ENCODE data around the gene PNMA3.
"Not testable (repeated sequence)": the region's sequence is repeated elsewhere in the genome, so short reads cannot be mapped to it uniquely, and the experiment has no call there.

DNA sequence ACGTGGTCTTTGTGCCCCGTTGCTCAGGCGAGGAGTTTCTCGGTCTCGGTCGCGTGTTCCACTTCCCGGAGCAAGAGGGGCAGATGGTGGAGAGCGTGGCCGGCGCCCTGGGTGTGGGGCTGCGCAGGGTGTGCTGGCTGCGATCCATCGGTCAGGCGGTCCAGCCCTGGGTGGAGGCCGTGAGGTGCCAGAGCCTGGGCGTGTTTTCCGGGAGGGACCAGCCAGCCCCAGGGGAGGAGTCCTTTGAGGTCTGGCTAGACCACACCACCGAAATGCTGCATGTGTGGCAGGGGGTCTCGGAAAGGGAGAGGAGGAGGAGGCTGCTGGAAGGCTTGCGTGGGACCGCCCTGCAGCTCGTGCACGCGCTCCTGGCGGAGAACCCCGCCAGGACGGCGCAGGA is 17.1 kb downstream of the PNMA3 start:
- TF ChIP-seq, protein P1, sequence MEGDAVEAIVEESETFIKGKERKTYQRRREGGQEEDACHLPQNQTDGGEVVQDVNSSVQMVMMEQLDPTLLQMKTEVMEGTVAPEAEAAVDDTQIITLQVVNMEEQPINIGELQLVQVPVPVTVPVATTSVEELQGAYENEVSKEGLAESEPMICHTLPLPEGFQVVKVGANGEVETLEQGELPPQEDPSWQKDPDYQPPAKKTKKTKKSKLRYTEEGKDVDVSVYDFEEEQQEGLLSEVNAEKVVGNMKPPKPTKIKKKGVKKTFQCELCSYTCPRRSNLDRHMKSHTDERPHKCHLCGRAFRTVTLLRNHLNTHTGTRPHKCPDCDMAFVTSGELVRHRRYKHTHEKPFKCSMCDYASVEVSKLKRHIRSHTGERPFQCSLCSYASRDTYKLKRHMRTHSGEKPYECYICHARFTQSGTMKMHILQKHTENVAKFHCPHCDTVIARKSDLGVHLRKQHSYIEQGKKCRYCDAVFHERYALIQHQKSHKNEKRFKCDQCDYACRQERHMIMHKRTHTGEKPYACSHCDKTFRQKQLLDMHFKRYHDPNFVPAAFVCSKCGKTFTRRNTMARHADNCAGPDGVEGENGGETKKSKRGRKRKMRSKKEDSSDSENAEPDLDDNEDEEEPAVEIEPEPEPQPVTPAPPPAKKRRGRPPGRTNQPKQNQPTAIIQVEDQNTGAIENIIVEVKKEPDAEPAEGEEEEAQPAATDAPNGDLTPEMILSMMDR (IDR thresholded peaks at IDR 0.05): not testable (repeated sequence)
- TF ChIP-seq POLR2A, EP300, POLR2AphosphoS5 (IDR thresholded peaks at IDR 0.05): not testable (repeated sequence)

Data from sigmoid colon (tissue), 4 donors.